ENCODE measurements around the gene ZSCAN5A. TPM values are rescaled to one million over a fixed set of nuclear protein-coding genes. Genes with fewer than 3 reads are reported as not detected.
A peak's percentile ranks its signal among the peaks of the same experiment; 100 is the strongest.

ZSCAN5A gene
- total and polyA plus RNA-seq, 2 of the 13 experiments (the other 11 are each of a cell fraction or from before 2014, with no cell fraction given) = 9.5 to 17.8 TPM

DNA sequence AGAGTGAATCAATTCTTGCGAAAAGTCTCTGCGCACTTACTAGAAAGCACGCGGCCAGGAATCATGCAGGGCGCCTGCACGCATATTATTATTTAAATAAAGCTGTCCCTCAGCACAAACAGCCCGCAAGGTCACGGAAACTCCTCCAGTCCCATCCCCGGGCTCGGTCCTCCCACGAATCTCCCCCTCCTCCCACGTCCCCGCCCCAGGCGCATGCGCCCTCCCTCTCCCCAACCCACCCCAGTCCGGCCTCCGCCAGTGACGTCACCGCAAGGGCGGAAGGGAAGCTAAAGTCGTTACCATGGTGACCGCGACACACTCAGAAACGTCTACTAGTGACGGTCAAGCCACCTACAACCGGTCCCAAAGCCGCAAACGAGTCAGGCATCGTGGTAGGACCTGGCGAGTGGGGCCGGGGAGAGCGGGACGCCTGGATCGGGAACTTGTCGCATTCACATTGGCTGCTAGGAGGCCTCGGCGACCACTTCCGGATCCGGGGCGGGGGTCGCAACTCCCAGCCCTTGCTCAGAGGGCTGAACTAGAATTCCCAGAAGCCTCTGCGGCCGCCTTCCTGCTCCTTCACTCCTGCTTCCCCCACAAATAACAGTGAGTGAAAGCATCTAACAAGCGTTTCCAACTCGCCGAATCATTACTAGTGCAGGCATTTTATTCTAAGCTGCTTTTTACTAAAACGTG lies at the start of gene ZSCAN5A (continued):
- TF ChIP-seq, protein P1, sequence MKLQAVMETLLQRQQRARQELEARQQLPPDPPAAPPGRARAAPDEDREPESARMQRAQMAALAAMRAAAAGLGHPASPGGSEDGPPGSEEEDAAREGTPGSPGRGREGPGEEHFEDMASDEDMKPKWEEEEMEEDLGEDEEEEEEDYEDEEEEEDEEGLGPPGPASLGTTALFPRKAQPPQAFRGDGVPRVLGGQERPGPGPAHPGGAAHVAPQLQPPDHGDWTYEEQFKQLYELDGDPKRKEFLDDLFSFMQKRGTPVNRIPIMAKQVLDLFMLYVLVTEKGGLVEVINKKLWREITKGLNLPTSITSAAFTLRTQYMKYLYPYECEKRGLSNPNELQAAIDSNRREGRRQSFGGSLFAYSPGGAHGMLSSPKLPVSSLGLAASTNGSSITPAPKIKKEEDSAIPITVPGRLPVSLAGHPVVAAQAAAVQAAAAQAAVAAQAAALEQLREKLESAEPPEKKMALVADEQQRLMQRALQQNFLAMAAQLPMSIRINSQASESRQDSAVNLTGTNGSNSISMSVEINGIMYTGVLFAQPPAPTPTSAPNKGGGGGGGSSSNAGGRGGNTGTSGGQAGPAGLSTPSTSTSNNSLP (IDR thresholded peaks at IDR 0.05; ENCODE audit: low read depth, low read length) = no peak; the same call in 1 of the 2 replicates
- TF ChIP-seq ZNF17 (CRISPR knock-in tag; IDR thresholded peaks at IDR 0.05) (no peak), CEBPB (IDR thresholded peaks at IDR 0.05; ENCODE audit: borderline replicate concordance, low read depth, low read length) (no peak), YEATS2 (CRISPR knock-in tag; IDR thresholded peaks at IDR 0.05; ENCODE audit: borderline replicate concordance) (peak; percentile 28; the same call in 1 of the 2 replicates), EED (CRISPR knock-in tag; IDR thresholded peaks at IDR 0.05) (no peak), ZNF713 (CRISPR knock-in tag; IDR thresholded peaks at IDR 0.05) (no peak), ZNF619 (CRISPR knock-in tag; IDR thresholded peaks at IDR 0.05) (peak; percentile 74), POLR2AphosphoS5 (IDR thresholded peaks at IDR 0.05; ENCODE audit: low read depth, low read length) (peak; percentile 56), SRY (CRISPR knock-in tag; IDR thresholded peaks at IDR 0.05) (0 out of 2 replicates have a peak, but pooled peaks have one; percentile 9), ZNF343 (CRISPR knock-in tag; IDR thresholded peaks at IDR 0.05) (peak; percentile 38; the same call in 1 of the 2 replicates), SALL1 (CRISPR knock-in tag; IDR thresholded peaks at IDR 0.05) (peak; percentile 65; the same call in 1 of the 2 replicates), ZNF263 (CRISPR knock-in tag; IDR thresholded peaks at IDR 0.05) (peak; percentile 100), ZNF225 (CRISPR knock-in tag; IDR thresholded peaks at IDR 0.05) (0 out of 2 replicates have a peak, but pooled peaks have one; percentile 24), ISX (CRISPR knock-in tag; conservative IDR thresholded peaks at IDR 0.05) (no peak), SP2 (CRISPR knock-in tag; IDR thresholded peaks at IDR 0.05) (peak; percentile 88)
- TF ChIP-seq, protein P2, sequence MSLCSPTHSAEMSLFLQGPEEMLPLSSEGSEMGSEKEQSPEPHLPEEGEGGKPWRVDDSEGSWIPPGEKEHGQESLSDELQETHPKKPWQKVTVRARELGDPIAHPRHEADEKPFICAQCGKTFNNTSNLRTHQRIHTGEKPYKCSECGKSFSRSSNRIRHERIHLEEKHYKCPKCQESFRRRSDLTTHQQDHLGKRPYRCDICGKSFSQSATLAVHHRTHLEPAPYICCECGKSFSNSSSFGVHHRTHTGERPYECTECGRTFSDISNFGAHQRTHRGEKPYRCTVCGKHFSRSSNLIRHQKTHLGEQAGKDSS (CRISPR knock-in tag; IDR thresholded peaks at IDR 0.05; ENCODE audit: borderline replicate concordance, low read depth) = 0 out of 2 replicates have a peak, but pooled peaks have one; percentile 32
- TF ChIP-seq, protein P3, sequence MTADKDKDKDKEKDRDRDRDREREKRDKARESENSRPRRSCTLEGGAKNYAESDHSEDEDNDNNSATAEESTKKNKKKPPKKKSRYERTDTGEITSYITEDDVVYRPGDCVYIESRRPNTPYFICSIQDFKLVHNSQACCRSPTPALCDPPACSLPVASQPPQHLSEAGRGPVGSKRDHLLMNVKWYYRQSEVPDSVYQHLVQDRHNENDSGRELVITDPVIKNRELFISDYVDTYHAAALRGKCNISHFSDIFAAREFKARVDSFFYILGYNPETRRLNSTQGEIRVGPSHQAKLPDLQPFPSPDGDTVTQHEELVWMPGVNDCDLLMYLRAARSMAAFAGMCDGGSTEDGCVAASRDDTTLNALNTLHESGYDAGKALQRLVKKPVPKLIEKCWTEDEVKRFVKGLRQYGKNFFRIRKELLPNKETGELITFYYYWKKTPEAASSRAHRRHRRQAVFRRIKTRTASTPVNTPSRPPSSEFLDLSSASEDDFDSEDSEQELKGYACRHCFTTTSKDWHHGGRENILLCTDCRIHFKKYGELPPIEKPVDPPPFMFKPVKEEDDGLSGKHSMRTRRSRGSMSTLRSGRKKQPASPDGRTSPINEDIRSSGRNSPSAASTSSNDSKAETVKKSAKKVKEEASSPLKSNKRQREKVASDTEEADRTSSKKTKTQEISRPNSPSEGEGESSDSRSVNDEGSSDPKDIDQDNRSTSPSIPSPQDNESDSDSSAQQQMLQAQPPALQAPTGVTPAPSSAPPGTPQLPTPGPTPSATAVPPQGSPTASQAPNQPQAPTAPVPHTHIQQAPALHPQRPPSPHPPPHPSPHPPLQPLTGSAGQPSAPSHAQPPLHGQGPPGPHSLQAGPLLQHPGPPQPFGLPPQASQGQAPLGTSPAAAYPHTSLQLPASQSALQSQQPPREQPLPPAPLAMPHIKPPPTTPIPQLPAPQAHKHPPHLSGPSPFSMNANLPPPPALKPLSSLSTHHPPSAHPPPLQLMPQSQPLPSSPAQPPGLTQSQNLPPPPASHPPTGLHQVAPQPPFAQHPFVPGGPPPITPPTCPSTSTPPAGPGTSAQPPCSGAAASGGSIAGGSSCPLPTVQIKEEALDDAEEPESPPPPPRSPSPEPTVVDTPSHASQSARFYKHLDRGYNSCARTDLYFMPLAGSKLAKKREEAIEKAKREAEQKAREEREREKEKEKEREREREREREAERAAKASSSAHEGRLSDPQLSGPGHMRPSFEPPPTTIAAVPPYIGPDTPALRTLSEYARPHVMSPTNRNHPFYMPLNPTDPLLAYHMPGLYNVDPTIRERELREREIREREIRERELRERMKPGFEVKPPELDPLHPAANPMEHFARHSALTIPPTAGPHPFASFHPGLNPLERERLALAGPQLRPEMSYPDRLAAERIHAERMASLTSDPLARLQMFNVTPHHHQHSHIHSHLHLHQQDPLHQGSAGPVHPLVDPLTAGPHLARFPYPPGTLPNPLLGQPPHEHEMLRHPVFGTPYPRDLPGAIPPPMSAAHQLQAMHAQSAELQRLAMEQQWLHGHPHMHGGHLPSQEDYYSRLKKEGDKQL (CRISPR knock-in tag; IDR thresholded peaks at IDR 0.05; ENCODE audit: low read depth) = no peak
- TF ChIP-seq, protein P4, sequence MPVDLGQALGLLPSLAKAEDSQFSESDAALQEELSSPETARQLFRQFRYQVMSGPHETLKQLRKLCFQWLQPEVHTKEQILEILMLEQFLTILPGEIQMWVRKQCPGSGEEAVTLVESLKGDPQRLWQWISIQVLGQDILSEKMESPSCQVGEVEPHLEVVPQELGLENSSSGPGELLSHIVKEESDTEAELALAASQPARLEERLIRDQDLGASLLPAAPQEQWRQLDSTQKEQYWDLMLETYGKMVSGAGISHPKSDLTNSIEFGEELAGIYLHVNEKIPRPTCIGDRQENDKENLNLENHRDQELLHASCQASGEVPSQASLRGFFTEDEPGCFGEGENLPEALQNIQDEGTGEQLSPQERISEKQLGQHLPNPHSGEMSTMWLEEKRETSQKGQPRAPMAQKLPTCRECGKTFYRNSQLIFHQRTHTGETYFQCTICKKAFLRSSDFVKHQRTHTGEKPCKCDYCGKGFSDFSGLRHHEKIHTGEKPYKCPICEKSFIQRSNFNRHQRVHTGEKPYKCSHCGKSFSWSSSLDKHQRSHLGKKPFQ (CRISPR knock-in tag; IDR thresholded peaks at IDR 0.05; ENCODE audit: insufficient replicate concordance) = no peak

Measured in HepG2 (cell line).